HG03520 (cell line): Measurements from ENCODE around the gene P2RY13.

Source experiments
- ATAC-seq: cut with Tn5 transposase; IDR thresholded peaks from one replicate; pipeline ENCODE4 v1.9.1; 2021; ENCODE audit warnings: mild to moderate bottlenecking, moderate library complexity; ENCODE audit not compliant: unreplicated experiment

Gene P2RY13

GRCh38 chr3:151297429-151297828 is 31.9 kb downstream of the P2RY13 start:
- no peak for ATAC-seq

- ATAC-seq, result no peak
These were observed 33.1 kb downstream of the P2RY13 start for GRCh38 chr3:151296226-151296625.

- ATAC-seq, result no peak
These were observed 36.2 kb downstream of the P2RY13 start for GRCh38 chr3:151293127-151293526.

- ATAC-seq, result no peak
These were observed 38.7 kb downstream of the P2RY13 start for GRCh38 chr3:151290673-151291072.

GRCh38 chr3:151289445-151289844 is 39.9 kb downstream of the P2RY13 start:
- ATAC-seq, result no peak

GRCh38 chr3:151285940-151286339 is 43.4 kb downstream of the P2RY13 start:
- ATAC-seq, result no peak

GRCh38 chr3:151283907-151284461 is 45.4 kb downstream of the P2RY13 start:
- no peak for ATAC-seq

GRCh38 chr3:151283387-151283786 is 46.0 kb downstream of the P2RY13 start:
- ATAC-seq, result no peak

- ATAC-seq, result no peak
These were observed 46.4 kb downstream of the P2RY13 start for GRCh38 chr3:151282921-151283320.

- ATAC-seq, result no peak
These were observed 47.6 kb downstream of the P2RY13 start for GRCh38 chr3:151281671-151282324.

- ATAC-seq, result no peak
These were observed 51.1 kb downstream of the P2RY13 start, which contains the start of gene P2RY14 for GRCh38 chr3:151278230-151278629. TSS of gene P2RY14 (minus strand) at chr3:151278542. CDS start at chr3:151214316, 64,226 bp downstream.

GRCh38 chr3:151276687-151277042 is 52.7 kb downstream of the P2RY13 start:
- peak; percentile 53 for ATAC-seq
